Activated CD8-positive, alpha-beta memory T cell treated with anti-CD3 and anti-CD28 coated beads for 24 hours (primary cell): Measurements from ENCODE around the gene NHEJ1.

ENCODE experiments used
- DNase-seq: peaks from one replicate; pipeline ENCODE4 v3.0.0-alpha.2; 2020

Gene NHEJ1

DNA sequence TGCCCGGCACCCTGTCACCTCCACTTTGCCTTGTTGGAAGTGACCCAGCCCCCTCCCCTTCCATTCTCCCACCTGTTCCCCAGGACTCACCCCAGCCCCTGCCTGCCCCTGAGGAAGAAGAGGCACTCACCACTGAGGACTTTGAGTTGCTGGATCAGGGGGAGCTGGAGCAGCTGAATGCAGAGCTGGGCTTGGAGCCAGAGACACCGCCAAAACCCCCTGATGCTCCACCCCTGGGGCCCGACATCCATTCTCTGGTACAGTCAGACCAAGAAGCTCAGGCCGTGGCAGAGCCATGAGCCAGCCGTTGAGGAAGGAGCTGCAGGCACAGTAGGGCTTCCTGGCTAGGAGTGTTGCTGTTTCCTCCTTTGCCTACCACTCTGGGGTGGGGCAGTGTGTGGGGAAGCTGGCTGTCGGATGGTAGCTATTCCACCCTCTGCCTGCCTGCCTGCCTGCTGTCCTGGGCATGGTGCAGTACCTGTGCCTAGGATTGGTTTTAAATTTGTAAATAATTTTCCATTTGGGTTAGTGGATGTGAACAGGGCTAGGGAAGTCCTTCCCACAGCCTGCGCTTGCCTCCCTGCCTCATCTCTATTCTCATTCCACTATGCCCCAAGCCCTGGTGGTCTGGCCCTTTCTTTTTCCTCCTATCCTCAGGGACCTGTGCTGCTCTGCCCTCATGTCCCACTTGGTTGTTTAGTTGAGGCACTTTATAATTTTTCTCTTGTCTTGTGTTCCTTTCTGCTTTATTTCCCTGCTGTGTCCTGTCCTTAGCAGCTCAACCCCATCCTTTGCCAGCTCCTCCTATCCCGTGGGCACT lies 21.9 kb upstream of the NHEJ1 start:
- no peak for DNase-seq

DNA sequence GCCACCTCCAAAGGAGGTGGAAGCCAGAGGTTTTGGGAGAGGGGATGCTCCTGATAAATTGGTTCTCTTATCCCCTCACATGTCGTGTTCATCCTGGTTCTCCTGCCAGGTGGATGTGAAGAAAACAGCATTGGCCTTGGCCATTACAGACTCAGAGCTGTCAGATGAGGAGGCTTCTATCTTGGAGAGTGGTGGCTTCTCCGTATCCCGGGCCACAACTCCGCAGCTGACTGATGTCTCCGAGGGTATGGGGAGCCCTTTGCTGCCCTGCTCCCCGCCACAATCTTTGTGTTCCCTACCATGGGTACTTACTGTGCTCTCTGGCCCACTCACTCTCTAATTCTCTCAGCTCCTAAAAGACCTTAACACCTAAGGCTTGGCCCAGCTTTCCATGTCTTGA lies 20.9 kb upstream of the NHEJ1 start:
- no peak for DNase-seq

DNA sequence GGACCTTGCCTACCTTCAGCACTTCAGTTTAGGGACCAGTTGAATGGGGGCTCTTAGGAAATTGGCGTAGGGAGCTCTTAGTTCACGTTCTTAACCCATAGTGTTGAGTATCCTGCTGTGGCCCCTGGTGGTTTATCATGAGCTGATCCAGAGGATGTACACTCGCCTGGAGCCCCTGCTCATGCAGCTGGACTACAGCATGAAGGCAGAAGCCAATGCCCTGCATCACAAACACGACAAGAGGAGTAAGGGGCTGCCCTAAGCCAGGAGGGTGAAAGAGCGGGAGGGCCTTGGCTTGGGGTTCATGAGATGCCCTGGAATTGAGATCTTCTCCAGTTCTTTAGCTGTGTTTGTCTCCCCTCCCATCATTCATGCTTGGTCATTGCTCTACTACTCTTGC lies 20.3 kb upstream of the NHEJ1 start:
- no peak for DNase-seq

DNA sequence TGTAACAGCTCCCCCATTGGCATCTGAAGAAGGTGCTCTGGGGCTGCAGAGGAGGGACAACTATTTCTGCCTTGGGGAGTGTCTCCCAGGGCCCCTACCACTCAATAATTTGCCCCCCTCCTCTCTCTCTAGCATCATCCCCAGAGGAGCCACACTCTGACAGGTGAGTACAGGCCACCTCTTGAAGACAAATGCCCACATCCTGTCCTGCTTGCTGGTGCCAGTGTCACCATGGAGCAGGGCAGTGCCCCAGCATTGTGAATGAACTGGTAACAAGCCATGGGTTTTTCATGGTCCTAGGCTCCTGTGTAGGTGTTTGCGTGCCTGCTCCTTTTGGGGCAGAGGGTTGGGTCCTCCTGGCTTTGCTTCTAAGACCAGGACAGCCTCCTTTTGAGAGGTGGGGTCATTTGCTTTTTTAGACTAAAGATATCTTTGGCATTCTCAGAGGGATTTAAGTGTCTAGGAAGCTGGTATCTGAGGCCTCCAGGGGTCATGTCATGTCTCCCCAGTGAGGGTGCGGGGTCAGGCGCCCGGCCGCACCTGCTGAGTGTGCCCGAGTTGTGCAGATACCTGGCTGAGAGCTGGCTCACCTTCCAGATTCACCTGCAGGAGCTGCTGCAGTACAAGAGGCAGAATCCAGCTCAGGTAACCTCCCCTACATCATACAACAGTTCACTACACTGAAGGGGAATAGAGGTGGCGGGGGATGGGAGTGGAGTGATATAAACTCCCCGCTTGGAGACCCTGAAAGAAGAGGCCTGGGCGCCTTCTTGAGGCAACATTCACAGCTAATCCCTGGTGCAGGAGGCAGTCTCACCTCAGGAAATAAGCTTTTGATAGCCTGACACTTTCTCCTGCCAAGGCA lies 19.2 kb upstream of the NHEJ1 start:
- DNase-seq, result no peak

DNA sequence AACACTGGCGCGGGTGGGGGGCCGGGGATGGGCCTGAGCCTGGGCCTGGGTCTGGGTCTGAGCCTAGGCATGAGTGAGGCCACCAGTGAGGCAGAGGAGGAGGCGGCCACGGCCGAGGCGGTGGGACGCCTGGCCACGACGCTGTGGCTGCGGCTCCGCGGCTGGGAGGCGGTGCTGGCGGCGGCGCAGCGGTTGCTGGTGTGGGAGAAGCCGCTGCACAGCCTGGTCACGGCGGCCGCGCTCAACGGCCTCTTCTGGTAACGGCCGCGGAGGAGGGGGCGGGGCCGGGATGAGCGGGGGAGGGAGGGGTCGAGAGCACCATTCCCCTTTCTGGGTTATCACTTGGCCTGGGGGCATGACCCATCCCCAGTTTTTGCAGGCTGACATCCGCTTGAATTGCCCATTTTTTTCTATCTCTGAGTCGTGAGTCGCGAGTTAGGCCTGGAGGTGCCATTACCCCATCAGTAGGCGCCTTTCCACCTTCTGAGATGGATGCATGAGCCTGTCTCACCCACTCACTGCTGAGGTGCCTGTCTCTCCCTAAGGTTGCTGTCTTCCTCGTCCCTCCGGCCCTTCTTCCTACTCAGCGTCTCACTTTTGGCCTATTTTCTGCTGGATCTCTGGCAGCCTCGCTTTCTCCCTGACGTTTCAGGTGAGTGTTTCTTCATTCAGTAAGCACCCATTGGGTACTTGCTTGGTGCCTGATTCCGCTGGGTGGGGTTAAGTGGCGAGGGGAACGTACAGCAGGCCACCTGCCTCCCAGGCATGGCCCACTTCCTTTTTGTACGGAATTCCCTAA lies 18.0 kb upstream of the NHEJ1 start:
- no peak for DNase-seq

DNA sequence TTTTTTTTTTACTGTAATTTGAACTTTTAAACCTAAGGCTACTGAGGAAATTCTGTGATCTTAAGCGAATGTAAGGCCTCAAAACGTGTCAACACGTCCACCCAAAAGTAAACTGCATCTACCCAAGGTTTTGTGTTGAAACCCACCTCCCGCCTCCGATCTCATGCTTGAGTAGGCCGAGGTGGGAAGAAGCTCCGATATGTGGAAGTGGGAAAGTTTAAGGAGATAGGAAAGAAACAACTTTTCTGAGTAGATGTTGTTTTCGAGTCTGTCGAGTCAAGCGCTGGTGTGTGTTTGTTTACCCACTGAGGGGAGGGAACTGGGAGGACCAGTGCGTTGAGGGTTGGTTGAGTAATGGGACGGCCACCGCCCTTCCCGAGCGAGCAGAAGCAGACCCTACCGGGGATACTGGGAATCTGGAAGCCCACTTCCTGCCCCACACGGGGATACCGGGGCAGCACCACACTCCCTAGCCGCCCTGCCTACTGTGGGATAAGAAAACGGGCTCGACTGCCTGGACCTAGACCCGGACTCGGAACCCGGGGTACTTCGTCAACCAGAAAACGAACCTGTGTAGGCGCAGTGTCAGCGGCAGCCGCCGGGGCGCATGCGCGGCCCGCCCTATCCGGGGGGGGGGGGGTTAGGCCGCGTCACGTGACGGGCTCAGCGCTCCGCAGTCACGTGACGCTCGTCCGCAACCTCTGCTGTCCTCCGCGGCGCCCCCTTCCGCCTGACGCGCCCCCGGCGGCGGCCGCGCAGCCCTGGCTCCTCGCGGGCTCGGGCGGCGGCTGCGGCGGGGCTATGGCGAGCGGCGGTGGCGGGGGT lies 17.1 kb upstream of the NHEJ1 start, which contains the start of gene RETREG2:
RETREG2 (plus strand) TSS at position 724 of the 825 bp plus-strand sequence; CDS start at position 802, 78 bp downstream.
- DNase-seq, result peak; percentile 94

DNA sequence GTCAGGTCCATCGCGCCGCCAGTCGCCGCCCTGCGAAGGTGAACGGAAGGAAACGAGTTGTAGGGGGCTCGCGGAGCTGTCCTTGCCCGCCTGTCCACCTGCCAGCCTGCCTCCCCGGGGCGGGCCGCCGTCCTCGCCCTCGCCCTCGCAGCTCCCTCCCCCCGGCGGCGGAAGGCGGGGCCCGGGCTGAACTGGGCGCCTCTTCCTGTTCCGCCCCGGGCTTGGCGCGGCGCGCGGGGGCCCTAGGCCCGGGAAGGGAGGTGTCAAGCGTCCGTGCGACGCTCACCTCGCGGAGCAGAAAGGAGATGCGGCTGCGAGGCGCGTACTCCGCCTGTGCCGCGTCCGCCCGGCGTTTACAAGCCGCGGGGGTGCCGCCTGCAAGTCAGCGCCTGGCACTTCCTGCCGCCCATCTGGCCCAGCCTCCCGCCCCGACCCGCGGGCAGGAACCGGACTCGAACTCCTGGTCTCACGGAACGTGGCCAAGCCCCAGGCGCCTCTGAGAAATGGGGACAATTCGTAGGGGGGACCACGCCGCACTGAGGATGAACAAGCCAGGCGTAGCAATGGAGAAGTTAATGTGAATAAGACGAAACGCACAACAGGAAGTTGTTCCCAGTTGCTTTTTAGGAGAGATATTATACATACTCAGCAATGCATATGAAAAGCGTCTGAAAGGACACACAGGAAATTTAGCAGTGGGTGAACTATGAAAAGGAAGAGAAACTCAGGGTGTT lies 16.4 kb upstream of the NHEJ1 start, which contains the start of gene CNPPD1:
CNPPD1 (minus strand) TSS at position 108 of the 734 bp plus-strand sequence; CDS start at position 11, 97 bp downstream.
- peak; percentile 93 for DNase-seq

DNA sequence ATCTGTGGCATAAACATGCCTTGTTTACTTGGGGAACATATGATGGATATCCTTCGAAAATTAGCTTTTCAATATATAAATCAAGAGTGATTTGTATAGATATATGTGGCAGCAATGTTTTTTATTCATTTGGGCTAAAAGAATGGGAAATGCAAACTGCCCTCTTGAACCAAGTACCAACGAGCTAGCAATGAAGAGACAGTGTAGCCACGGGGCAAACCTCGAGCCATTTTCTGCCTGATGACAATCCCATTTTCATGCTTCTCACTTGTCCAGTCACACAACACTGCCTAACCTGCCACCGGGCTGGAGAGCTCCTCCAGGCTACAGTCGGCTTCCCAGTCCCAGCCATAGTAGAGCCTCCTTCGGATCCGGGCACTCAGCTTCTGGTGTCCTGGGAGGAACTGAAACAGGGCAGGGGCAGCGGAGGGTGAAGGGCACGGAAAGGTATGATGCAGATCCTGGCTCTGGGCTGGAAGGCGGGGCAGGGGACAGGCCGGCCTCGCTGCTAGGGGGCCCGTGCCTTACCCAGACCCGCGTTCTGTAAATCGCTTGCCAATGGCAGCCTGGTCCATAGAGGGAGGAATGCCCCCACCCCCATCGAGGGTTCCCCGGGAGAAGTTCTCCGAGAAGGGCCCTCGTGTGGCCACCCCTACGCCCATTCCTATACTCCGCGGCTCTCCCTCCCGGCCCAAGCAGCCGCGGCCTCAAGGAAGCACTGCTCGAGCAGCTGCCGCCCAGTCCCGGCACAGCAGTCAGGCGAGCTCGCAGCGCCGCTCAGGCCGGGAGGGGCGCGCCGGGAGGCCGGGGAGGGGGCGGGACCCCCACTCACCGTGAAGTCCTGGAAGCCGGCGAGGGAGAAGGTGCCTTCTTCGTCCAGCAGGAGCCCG lies 15.6 kb upstream of the NHEJ1 start:
- DNase-seq, result peak; percentile 74

DNA sequence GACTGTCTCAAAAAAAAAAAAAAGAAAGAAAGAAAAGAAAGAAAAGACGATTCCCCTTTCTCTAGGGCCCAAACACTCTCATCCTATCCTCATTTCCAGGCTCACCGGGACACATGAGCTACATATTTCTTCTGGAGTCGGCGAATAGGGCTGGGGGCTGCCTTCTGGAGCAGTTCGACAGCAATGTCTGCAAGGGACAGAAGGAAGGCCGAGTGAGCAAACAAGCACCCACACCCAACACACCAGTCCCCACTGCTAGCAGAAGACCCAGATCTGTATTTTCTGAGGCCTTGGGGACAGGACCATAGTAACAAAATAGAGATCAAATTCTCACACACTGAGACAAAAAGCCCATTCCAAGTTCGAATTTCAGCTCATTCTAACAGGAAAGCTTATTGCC lies 14.9 kb upstream of the NHEJ1 start:
- DNase-seq, result no peak

DNA sequence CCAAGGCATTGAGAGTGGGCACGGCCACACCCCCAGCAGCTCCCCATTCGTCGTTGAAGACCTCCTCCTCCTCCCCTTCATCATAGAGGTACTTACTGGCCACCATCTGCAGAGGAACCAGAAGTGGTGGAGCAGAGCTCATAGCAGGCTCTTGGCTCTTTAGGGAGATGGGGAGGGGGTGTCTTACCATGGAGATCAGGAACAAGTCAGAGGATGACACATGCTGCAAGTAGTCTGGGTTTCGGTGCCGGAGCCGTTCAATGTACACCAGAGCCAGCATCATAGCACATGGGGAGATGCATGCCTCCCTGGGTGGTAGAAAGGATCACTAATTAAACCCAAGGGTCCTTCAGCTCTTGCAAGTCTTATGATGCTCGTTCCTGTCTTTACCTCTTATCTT lies 14.2 kb upstream of the NHEJ1 start:
- DNase-seq, result no peak

DNA sequence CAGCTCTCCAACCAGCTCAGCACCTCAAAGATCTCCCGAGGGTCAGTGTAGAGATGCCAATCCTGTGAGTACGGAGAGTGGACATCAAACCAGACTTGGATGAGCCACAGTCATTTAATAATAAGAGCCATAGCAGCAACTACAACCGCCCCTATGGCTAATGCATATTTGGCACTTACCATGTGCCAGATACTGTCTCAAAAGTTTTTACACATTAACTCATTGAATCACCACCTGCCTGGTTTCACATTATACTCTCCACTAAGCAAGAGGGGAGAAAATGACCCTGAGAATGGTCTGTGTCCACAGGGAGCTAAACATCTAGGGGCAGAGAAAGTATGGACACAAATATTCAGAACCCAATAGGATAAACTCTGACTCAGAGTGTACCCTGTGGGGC lies 13.5 kb upstream of the NHEJ1 start:
- DNase-seq, result no peak

DNA sequence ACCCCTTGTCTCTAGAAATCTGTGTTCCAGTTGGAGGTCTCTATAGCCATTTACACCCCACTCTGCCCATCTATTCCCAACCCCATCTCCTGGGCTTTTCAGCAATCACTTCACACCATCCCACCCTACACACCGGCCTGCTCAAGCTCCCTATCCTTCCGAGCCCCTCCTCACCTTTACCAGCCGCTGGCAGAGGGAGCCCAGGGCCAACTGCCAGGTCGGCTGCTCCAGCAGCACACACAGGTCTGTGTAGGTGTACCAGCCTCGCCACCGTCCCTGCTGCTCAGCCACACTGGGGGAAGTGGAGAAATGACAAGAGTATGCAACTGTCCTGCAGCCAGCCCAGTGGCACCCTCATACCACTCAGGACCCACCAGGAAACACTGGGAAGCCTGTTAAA lies 12.6 kb upstream of the NHEJ1 start:
- no peak for DNase-seq

DNA sequence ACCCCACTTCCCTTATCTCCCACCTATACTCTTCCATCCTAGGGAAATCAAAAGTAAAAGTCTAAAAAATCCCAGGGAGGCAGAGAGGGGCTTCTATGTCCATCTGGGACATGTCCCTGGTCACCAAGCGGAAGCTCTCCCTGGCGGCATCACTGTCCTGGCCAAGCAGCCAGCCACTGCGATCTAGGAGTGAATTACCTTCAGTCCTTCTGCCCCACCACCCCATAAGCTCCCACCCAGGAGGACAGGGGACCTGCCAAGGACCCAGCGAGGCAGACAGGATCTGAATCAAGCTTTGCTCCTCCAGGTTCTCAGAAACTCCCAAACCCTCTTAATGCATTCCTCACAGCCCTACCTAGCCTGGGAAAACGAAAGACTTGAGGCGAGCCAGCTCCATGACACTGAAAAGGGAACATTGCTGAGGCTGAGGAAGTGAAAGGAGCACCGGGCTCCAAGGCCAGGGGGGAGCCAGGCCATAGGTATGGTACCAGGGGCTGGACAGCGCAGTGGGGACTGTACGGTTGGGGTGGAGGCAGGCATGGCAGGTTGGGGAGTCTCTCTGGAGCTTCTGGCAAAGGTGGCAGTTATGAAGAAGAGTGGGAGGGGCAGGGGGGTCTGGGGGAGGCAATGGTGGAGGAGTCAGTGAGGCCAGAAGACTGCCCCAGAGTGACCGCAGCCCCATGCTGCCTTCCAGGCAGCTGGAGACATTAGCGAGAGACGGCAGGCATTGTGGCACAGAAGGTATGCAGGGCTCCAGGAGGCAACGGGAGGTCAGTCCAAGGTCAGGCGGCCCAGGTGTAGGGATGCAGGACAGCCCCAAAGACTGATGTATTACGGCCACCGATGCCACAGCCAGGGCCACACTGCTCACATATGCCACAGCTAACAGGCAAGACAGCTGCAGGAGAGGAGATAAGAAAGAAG lies 11.9 kb upstream of the NHEJ1 start:
- DNase-seq, result no peak

DNA sequence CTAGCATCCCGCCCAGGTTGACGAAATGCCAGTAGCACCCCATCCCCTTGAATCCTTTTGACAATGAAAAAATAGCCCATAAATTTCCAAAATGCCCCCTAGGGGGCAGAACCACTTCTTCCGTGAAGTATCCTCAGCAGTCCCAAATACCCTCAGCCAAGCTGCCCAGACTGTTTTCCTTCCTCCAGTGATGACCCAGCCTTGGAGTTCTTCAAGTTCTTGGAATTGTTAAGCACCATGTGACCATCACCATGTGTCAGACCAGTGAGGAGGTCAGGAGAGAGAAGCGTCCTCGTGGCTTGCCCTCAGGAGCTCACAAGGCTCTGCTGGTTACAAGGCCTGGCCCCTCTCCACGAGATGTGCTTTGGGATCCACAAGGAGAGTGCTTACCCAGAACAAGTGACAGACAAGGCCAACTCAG lies 10.6 kb upstream of the NHEJ1 start:
- DNase-seq, result no peak

DNA sequence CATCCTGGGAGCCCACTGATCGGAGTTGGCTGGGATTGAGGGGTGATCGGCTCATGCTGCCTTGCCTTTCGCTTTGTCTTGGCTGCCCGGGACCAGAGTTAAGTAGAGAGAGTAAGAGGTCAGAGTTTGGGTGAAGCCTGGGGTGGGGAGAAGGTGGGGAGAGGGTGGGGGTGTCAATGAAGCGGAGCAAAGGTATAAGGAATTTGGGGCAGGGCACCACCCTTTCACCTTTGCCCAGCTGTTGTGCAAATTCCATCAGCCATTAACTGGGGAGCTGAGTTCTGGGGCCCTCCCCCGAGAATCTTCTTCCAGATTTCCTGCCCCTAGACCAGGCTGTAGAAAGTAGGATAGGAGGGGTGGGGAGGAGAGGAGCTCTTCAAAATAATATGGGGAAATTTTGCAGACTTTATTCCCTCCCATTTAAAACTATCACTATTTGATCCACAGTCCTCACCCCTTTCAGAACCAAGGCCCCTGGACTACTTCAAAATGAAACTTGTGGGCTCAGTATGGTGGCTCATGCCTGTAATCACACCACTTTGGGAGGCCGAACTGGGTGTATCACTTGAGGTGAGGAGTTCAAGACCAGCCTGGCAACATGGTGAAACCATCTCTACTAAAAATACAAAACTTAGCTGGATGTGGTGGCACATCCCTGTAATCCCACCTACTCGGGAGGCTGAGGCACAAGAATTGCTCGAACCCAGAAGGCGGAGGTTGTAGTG lies 9.5 kb upstream of the NHEJ1 start, which contains the start of gene SLC23A3:
SLC23A3 (minus strand) TSS at position 100 of the 725 bp plus-strand sequence; CDS start at position 55, 45 bp downstream.
- DNase-seq, result no peak

DNA sequence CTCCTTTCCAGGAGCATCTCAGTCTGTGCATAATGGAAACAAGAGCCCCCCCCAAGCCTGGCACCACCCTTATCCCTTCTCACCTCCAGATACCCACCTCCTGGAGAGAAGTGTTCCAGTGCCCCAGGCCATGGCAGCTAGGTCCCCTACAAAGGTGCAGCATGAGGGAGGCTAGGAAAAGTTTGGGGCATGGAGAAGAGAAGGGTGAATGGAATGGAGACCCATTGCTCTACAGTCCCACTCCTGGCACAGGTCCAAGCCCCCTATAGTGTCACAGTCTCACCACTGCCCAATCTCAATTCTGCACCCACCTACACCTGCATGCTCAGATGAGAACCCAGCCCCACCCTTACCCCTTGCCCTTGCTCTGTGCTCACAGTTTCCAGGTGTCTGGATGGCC lies 8.3 kb upstream of the NHEJ1 start:
- DNase-seq, result no peak

DNA sequence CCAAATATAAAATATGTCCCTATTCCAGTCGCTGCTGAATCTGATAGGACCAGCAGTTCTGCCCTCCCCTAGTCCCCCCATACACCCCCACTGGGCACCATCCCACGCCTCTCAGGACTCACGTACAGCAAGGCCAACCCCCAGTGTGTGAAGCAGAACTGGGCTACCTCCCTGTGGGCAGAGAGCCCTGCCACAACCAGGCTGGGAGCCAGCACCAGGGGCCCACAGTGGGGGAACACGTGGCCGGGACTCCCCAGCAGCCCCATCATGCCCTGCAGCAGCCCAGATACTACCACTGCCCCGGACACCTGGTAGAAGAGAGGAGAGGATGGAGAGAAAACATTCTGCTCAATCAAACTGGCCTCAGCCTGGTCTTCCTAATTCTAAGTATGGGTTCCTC lies 7.9 kb upstream of the NHEJ1 start:
- no peak for DNase-seq

DNA sequence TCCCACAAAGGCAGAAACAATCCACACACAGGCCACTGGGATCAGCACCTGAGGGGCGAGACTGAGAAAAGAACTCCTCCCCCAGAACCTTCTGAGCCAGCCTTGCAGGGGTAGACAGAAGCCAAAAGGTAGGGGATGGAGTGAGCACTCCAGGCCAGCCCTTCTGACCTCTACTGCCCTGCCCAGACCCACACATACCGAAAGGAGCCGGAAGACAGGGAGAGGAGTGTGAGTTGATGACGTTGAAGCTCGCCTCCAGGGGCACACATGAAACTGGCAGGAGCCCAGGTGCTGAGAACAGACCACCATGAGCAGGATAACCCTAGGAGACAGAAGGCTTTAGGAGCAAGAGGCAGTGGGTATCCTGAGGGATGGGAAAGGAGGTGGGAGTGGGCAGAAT lies 7.4 kb upstream of the NHEJ1 start:
- no peak for DNase-seq
